ENCODE results near the gene FOXD4L1.
"Not testable (repeated sequence)": the region's sequence is repeated elsewhere in the genome, so short reads cannot be mapped to it uniquely, and the experiment has no call there.

FOXD4L1 gene

GRCh38 chr2:113498365-113498764 lies at the start of gene FOXD4L1:
Gene FOXD4L1 (plus strand): TSS chr2:113498665. CDS start chr2:113499257, 592 bp downstream.
- not testable (repeated sequence) for H3K9me3 ChIP-seq (ENCODE audit: insufficient read depth, low read length); H3K4me1 ChIP-seq (ENCODE audit: low read length); H3K27me3 ChIP-seq (ENCODE audit: low read depth, low read length); H3K36me3 ChIP-seq (replicated peaks; ENCODE audit: low read depth, low read length); H3K4me2 ChIP-seq (ENCODE audit: low read length); H4K20me1 ChIP-seq (ENCODE audit: insufficient read depth, low read length); H3K9ac ChIP-seq (ENCODE audit: low read length); H3K79me2 ChIP-seq (ENCODE audit: low read length); H2AFZ ChIP-seq (ENCODE audit: low read depth, low read length); H3K4me3 ChIP-seq (ENCODE audit: low read length); H3K27ac ChIP-seq (ENCODE audit: low read length)

- H3K9ac ChIP-seq (ENCODE audit: low read length); H3K4me3 ChIP-seq (ENCODE audit: low read length); H3K4me2 ChIP-seq (ENCODE audit: low read length); H3K9me3 ChIP-seq (ENCODE audit: insufficient read depth, low read length); H3K36me3 ChIP-seq (replicated peaks; ENCODE audit: low read depth, low read length); H4K20me1 ChIP-seq (ENCODE audit: insufficient read depth, low read length); H3K27me3 ChIP-seq (ENCODE audit: low read depth, low read length); H2AFZ ChIP-seq (ENCODE audit: low read depth, low read length); H3K79me2 ChIP-seq (ENCODE audit: low read length); H3K4me1 ChIP-seq (ENCODE audit: low read length); H3K27ac ChIP-seq (ENCODE audit: low read length): not testable (repeated sequence)
Measured at GRCh38 chr2:113465770-113466169, 32.7 kb upstream of the FOXD4L1 start.

- not testable (repeated sequence) for H3K27ac ChIP-seq (ENCODE audit: low read length); H3K9me3 ChIP-seq (ENCODE audit: insufficient read depth, low read length); H3K27me3 ChIP-seq (ENCODE audit: low read depth, low read length); H2AFZ ChIP-seq (ENCODE audit: low read depth, low read length); H3K9ac ChIP-seq (ENCODE audit: low read length); H3K36me3 ChIP-seq (replicated peaks; ENCODE audit: low read depth, low read length); H3K79me2 ChIP-seq (ENCODE audit: low read length); H3K4me2 ChIP-seq (ENCODE audit: low read length); H4K20me1 ChIP-seq (ENCODE audit: insufficient read depth, low read length); H3K4me3 ChIP-seq (ENCODE audit: low read length); H3K4me1 ChIP-seq (ENCODE audit: low read length)
Measured at GRCh38 chr2:113476688-113477368, 21.6 kb upstream of the FOXD4L1 start.

DNA sequence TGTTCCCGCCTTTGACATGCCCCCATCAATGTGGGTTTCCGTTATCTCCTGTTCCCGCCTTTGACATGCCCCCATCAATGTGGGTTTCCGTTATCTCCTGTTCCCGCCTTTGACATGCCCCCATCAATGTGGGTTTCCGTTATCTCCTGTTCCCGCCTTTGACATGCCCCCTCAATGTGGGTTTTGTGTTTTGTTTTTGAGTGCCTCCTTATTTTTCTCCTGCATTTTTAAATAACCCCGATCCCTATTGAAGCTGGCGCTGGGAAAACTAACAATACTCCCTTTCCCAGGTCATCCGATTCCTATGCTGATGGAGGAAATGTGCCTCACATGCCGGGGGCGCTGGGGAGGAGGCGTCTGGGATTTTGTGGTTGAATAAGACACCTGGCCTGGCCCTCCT lies 1.9 kb upstream of the FOXD4L1 start:
- not testable (repeated sequence) for H4K20me1 ChIP-seq (ENCODE audit: insufficient read depth, low read length); H3K27me3 ChIP-seq (ENCODE audit: low read depth, low read length); H3K36me3 ChIP-seq (replicated peaks; ENCODE audit: low read depth, low read length); H3K9me3 ChIP-seq (ENCODE audit: insufficient read depth, low read length); H3K79me2 ChIP-seq (ENCODE audit: low read length); H3K4me3 ChIP-seq (ENCODE audit: low read length); H3K4me1 ChIP-seq (ENCODE audit: low read length); H3K4me2 ChIP-seq (ENCODE audit: low read length); H3K9ac ChIP-seq (ENCODE audit: low read length); H3K27ac ChIP-seq (ENCODE audit: low read length); H2AFZ ChIP-seq (ENCODE audit: low read depth, low read length)

- not testable (repeated sequence) for H3K9ac ChIP-seq (ENCODE audit: low read length); H2AFZ ChIP-seq (ENCODE audit: low read depth, low read length); H3K27ac ChIP-seq (ENCODE audit: low read length); H3K4me3 ChIP-seq (ENCODE audit: low read length); H4K20me1 ChIP-seq (ENCODE audit: insufficient read depth, low read length); H3K4me2 ChIP-seq (ENCODE audit: low read length); H3K27me3 ChIP-seq (ENCODE audit: low read depth, low read length); H3K4me1 ChIP-seq (ENCODE audit: low read length); H3K79me2 ChIP-seq (ENCODE audit: low read length); H3K36me3 ChIP-seq (replicated peaks; ENCODE audit: low read depth, low read length); H3K9me3 ChIP-seq (ENCODE audit: insufficient read depth, low read length)
Measured at GRCh38 chr2:113499019-113499885, 787 bp downstream of the FOXD4L1 start.

DNA sequence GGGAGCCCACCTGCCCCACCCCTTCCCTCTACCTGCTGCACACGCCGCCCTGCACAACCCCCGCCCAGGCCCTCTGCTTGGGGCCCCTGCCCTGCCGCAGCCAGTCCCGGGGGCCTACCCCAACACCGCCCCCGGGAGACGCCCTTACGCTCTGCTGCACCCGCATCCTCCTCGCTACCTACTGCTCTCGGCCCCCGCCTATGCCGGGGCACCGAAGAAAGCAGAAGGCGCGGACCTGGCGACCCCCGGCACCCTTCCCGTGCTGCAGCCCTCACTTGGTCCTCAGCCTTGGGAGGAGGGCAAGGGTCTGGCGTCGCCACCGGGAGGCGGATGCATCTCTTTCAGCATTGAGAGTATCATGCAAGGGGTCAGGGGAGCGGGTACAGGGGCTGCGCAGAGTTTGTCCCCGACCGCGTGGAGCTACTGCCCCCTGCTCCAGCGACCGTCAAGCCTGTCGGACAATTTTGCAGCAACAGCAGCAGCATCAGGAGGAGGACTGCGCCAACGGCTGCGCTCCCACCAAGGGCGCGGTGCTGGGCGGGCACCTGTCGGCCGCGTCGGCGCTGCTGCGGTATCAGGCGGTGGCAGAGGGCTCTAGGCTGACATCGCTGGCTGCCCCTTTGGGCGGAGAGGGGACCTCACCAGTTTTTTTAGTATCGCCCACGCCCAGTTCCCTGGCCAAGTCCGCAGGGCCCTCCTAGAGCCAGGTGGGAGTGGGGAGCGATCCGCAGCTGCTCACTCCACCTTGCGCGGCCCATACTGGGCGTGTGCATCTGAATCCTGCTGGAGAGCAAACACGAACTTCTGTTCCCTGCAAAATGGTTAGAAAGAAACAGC lies 1.6 kb downstream of the FOXD4L1 start:
- not testable (repeated sequence) for H3K4me1 ChIP-seq (ENCODE audit: low read length); H3K27me3 ChIP-seq (ENCODE audit: low read depth, low read length); H3K4me3 ChIP-seq (ENCODE audit: low read length)

GRCh38 chr2:113500723-113501038 lies 2.2 kb downstream of the FOXD4L1 start:
- not testable (repeated sequence) for H2AFZ ChIP-seq (ENCODE audit: low read depth, low read length); H3K9me3 ChIP-seq (ENCODE audit: insufficient read depth, low read length); H3K79me2 ChIP-seq (ENCODE audit: low read length); H3K4me2 ChIP-seq (ENCODE audit: low read length); H3K36me3 ChIP-seq (replicated peaks; ENCODE audit: low read depth, low read length); H3K27ac ChIP-seq (ENCODE audit: low read length); H4K20me1 ChIP-seq (ENCODE audit: insufficient read depth, low read length); H3K4me3 ChIP-seq (ENCODE audit: low read length); H3K9ac ChIP-seq (ENCODE audit: low read length); H3K27me3 ChIP-seq (ENCODE audit: low read depth, low read length); H3K4me1 ChIP-seq (ENCODE audit: low read length)

More for the DNA sequence above, 1.6 kb downstream of the FOXD4L1 start:
- H3K27ac ChIP-seq (ENCODE audit: low read length); H3K9ac ChIP-seq (ENCODE audit: low read length); H2AFZ ChIP-seq (ENCODE audit: low read depth, low read length); H3K79me2 ChIP-seq (ENCODE audit: low read length); H3K4me2 ChIP-seq (ENCODE audit: low read length); H3K36me3 ChIP-seq (replicated peaks; ENCODE audit: low read depth, low read length); H3K9me3 ChIP-seq (ENCODE audit: insufficient read depth, low read length); H4K20me1 ChIP-seq (ENCODE audit: insufficient read depth, low read length): not testable (repeated sequence)

DNA sequence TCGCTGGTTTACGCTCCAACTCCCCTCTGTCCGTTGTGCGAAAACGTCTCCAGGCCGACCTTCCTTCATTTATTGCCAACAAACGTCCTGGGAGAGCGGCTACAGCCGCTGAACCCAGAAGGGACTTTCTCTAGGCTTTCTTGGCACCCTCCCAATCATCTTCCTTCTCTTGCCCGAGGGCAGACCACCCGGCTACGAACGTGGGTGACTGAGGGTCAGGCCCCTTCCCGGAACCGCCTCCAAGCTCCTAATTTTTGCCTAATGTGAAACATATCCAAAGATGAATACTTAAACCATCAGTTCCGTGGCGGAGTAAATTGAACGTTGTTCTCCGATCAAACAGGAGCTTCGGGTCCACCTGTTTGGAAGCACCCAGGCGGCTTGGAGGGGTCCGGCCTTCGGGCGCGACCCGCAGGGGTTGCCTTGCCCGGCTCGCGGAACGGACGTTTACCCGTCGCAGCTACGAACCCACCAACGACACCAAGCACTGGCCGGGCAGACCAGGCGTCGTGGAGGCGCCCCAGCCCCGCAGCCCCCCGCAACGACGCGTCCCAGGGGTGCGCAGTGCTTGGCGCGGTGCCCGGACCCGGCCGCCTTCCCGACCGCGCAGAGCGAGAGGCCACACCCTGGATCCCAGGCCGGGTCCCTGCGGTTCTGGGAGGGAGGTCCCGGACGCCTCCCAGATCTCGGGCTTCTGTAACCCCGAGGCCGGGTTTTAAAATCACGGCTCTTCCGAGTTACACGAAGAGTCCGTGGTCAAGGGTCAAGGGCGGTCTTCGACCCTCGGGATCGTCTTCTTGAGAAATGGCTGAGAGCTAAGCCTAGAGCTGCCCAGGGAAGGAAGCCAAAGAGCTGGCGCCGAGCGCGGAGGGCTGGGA lies 4.0 kb downstream of the FOXD4L1 start:
- H4K20me1 ChIP-seq (ENCODE audit: insufficient read depth, low read length); H2AFZ ChIP-seq (ENCODE audit: low read depth, low read length); H3K9ac ChIP-seq (ENCODE audit: low read length); H3K4me3 ChIP-seq (ENCODE audit: low read length); H3K4me1 ChIP-seq (ENCODE audit: low read length); H3K27ac ChIP-seq (ENCODE audit: low read length); H3K27me3 ChIP-seq (ENCODE audit: low read depth, low read length); H3K4me2 ChIP-seq (ENCODE audit: low read length); H3K79me2 ChIP-seq (ENCODE audit: low read length); H3K36me3 ChIP-seq (replicated peaks; ENCODE audit: low read depth, low read length); H3K9me3 ChIP-seq (ENCODE audit: insufficient read depth, low read length): not testable (repeated sequence)

Measured in OCI-LY3 (cell line).